CD4-positive, alpha-beta T cell (primary cell): ENCODE data around the gene DHX8. TPM values are rescaled to one million over a fixed set of nuclear protein-coding genes. Genes with fewer than 3 reads are reported as not detected.

ENCODE experiments used
- ATAC-seq: fragments of 200-7000 bp; cut with Tn5 transposase; one replicate; pipeline ENCODE4 v1.10.0; 2022; ENCODE audit warnings: mild to moderate bottlenecking; ENCODE audit not compliant: poor library complexity
- CTCF ChIA-PET: fragments of 350-600 bp; sonication (Branson Sonifier 250); formaldehyde crosslinking; loops from one replicate; lab custom pipeline; 2021; ENCODE audit warnings: antibody characterized with exemption, inconsistent platforms; lab: Charles Lee
- POLR2A ChIA-PET: fragments of 350-600 bp; sonication (Branson Sonifier 250); formaldehyde crosslinking; loops from one replicate; lab custom pipeline; 2021; ENCODE audit warnings: antibody characterized with exemption, inconsistent platforms; lab: Charles Lee
- DNase-seq, 14 experiments: peaks; one replicate each; pipeline ENCODE4 v3.0.0-alpha.2; 2013 to 2020; ENCODE audit warnings: mixed read lengths in 2 of 14
- H3K27ac ChIP-seq, 2 donors: one replicate each; pipeline versions ENCODE4 v1.5.1 to v1.7.0; 2013; ENCODE audit warnings: low read length in 2 of 2, low read depth in 1 of 2, mild to moderate bottlenecking in 1 of 2
- H3K27me3 ChIP-seq, 2 experiments: 1 replicate in 1 of 2; 2 replicates in 1 of 2; pipeline versions ENCODE4 v1.6.1 to v1.7.0; 2013; ENCODE audit warnings: low read length in 2 of 2, control low read depth in 1 of 2, mild to moderate bottlenecking in 1 of 2, moderate library complexity in 1 of 2; ENCODE audit not compliant: insufficient read depth in 2 of 2, control insufficient read depth in 1 of 2
- H3K36me3 ChIP-seq: one replicate; pipeline ENCODE4 v1.6.1; 2013; ENCODE audit warnings: low read length, control low read depth; ENCODE audit not compliant: insufficient read depth
- H3K4me1 ChIP-seq: one replicate; pipeline ENCODE4 v1.6.1; 2013; ENCODE audit warnings: low read length, control low read depth; ENCODE audit not compliant: insufficient read depth
- H3K4me3 ChIP-seq: one replicate; pipeline ENCODE4 v1.5.1; 2013; ENCODE audit warnings: mild to moderate bottlenecking, low read length, moderate library complexity
- H3K9me3 ChIP-seq, 2 experiments: 1 replicate in 1 of 2; 2 replicates in 1 of 2; pipeline versions ENCODE4 v1.6.1 to v1.7.0; 2013; ENCODE audit warnings: low read length in 2 of 2, mild to moderate bottlenecking in 2 of 2, control low read depth in 1 of 2, moderate library complexity in 1 of 2; ENCODE audit not compliant: control insufficient read depth in 1 of 2, insufficient read depth in 1 of 2
- H3K27ac Mint-ChIP-seq: one replicate; pipeline ENCODE4 v1.8.0; 2020; ENCODE audit warnings: mixed read lengths
- H3K27me3 Mint-ChIP-seq: one replicate; pipeline ENCODE4 v1.8.0; 2021; ENCODE audit warnings: mixed read lengths
- H3K36me3 Mint-ChIP-seq: one replicate; pipeline ENCODE4 v1.8.0; 2021; ENCODE audit warnings: low read depth, mixed read lengths
- H3K4me1 Mint-ChIP-seq: one replicate; pipeline ENCODE4 v1.8.0; 2021; ENCODE audit warnings: low read depth, mixed read lengths
- H3K4me3 Mint-ChIP-seq: one replicate; pipeline ENCODE4 v1.8.0; 2020; ENCODE audit warnings: mild to moderate bottlenecking, mixed read lengths
- H3K9me3 Mint-ChIP-seq: one replicate; pipeline ENCODE4 v1.8.0; 2020; ENCODE audit warnings: mixed read lengths
- CTCF ChIP-seq: fragments of 200-600 bp; IDR thresholded peaks from one replicate; pipeline ENCODE4 v1.8.0; 2022; ENCODE audit warnings: antibody characterized with exemption, mild to moderate bottlenecking
- intact Hi-C, 2 experiments: fragments of 100-400 bp; cut with DNase I in 1 of 2; cut with micrococcal nuclease in 1 of 2; formaldehyde crosslinking; loops; one replicate each; pipeline versions ENCODE4 v1.15.1 to v1.9.0; 2023 to 2025; cut with DNase I, micrococcal nuclease
- total RNA-seq, 174 experiments: library from RNA in 2 of 174; stranded (reverse) in 2 of 174; gene quantifications; one replicate each; pipeline ENCODE4 v1.2.3 and lab custom pipeline; 2021 to 2026

The DHX8 gene
- total RNA-seq, 2 experiments from 2014 or later, result 88.8 to 106 TPM

GRCh38 chr17:43528988-43529814, 45.4 kb downstream of the DHX8 start:
- ATAC-seq (no peak), DNase-seq (no peak)
- no peaks in the 10 kb centered on the region for H3K9me3 Mint-ChIP-seq
- H3K36me3 ChIP-seq, result peaks cover 38% of the 10 kb centered on the region
- no peaks in the 10 kb centered on the region for H3K27me3 Mint-ChIP-seq
- H3K27me3 ChIP-seq, result no peaks in the 10 kb centered on the region
- no peaks in the 10 kb centered on the region for H3K9me3 ChIP-seq
- H3K27ac Mint-ChIP-seq, result no peak overlapping the region
- intact Hi-C loops, result no loop called here
- TF ChIP-seq CTCF, result no peak
- ChIA-PET POLR2A (no interaction called here), CTCF (no interaction called here)
- H3K36me3 Mint-ChIP-seq, result peaks cover 29% of the 10 kb centered on the region
- no peaks in the 10 kb centered on the region for H3K4me1 Mint-ChIP-seq
- no peak overlapping the region for H3K4me3 Mint-ChIP-seq
- H3K27ac ChIP-seq, result no peak overlapping the region
- no peak overlapping the region for H3K4me3 ChIP-seq
- H3K4me1 ChIP-seq, result no peaks in the 10 kb centered on the region

- ATAC-seq, result no peak
- ChIA-PET POLR2A (no interaction called here), CTCF (no interaction called here)
- intact Hi-C loops, result no loop called here
- H3K4me3 Mint-ChIP-seq, result no peak overlapping the region
- no peaks in the 10 kb centered on the region for H3K4me1 ChIP-seq
- no peaks in the 10 kb centered on the region for H3K27me3 ChIP-seq
- H3K27ac Mint-ChIP-seq, result no peak overlapping the region
- no peak for TF ChIP-seq CTCF
- H3K36me3 ChIP-seq, result peaks cover 31% of the 10 kb centered on the region
- no peaks in the 10 kb centered on the region for H3K9me3 ChIP-seq
- H3K4me1 Mint-ChIP-seq, result no peaks in the 10 kb centered on the region
- H3K27ac ChIP-seq, result no peak overlapping the region
- H3K4me3 ChIP-seq, result no peak overlapping the region
- H3K36me3 Mint-ChIP-seq, result peaks cover 22% of the 10 kb centered on the region
- no peaks in the 10 kb centered on the region for H3K27me3 Mint-ChIP-seq
- no peak for DNase-seq
- no peaks in the 10 kb centered on the region for H3K9me3 Mint-ChIP-seq
Measured at GRCh38 chr17:43529947-43530287, 46.1 kb downstream of the DHX8 start.

GRCh38 chr17:43530288-43531081, 46.7 kb downstream of the DHX8 start:
- Mint-ChIP-seq H3K4me1 (no peaks in the 10 kb centered on the region), H3K9me3 (no peaks in the 10 kb centered on the region), H3K27me3 (no peaks in the 10 kb centered on the region), H3K4me3 (no peak overlapping the region), H3K36me3 (peaks cover 17% of the 10 kb centered on the region), H3K27ac (no peak overlapping the region)
- Histone ChIP-seq H3K27me3 (no peaks in the 10 kb centered on the region), H3K4me3 (no peak overlapping the region), H3K36me3 (peaks cover 26% of the 10 kb centered on the region), H3K9me3 (no peaks in the 10 kb centered on the region), H3K4me1 (no peaks in the 10 kb centered on the region), H3K27ac (no peak overlapping the region)
- no peak for TF ChIP-seq CTCF
- CTCF ChIA-PET, result no interaction called here
- intact Hi-C loops, result no loop called here
- DNase-seq (no peak), ATAC-seq (no peak)
- POLR2A ChIA-PET, result no interaction called here
